GM18511 (cell line): ENCODE measurements around the gene UGT2B11.
"Not testable (repeated sequence)": the region's sequence is repeated elsewhere in the genome, so short reads cannot be mapped to it uniquely, and the experiment has no call there.

Experiments used
- ATAC-seq: cut with Tn5 transposase; IDR thresholded peaks from one replicate; pipeline ENCODE4 v1.9.1; 2021; ENCODE audit warnings: mild to moderate bottlenecking, moderate library complexity; ENCODE audit not compliant: unreplicated experiment

Gene UGT2B11

DNA sequence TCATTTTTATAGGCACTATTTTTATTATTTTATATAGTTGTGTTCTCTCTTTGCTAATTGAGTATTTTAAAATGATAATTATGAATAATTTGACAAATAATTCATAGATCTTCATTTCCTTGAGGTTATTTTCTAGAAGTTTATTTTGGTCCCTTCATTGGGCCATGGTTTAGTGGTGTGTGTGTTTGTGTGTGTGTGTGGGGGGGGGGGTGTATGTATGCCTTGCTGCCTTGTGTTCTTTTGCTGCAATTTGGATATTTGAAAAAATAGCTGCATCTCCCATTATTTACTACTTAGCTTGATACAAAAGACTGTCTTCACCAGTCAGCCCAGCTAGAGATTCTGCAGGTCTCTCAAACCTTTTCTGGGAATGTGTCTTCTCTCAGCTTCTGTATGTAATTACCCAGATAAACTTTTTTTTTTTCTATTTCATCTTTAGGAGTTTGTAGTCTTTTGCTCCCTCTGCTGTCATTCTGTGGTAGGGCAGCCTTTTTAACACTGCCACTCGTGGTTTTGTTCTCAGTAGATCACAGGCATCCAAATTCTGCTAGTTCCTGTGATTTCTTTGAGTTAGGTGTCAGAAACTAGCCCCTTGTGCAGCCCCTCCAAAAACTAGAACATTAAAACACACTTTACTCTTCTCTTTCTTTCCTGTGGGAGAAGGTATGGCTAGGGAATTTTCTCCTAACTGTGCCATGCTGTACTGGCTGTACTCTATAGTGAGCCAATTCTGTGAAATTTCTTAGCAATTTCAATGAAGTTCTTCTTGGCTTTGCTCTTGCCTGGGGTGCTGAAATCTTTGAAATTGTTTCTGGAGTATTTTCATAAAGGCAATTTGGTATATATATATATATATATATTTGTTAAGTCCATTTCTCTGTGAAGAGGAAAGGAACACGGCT, 44.1 kb downstream of the UGT2B11 start:
- peak; percentile 88 for ATAC-seq

DNA sequence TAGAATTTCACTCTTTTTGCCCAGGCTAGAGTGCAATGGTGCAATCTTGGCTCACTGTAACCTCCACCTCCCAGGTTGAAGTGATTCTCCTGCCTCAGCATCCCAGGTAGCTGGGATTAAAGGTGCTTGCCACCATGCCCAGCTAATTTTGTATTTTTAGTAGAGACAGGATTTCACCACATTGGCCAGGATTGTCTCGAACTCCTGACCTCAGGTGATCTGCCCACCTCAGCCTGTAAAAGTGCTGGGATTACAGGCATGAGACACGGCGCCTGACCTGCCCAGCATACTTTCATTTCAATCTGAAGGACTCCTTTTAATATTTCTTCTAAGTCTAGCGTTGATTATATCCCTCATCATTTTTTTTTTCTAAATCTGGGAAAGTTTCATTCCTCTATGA, 45.4 kb downstream of the UGT2B11 start:
- ATAC-seq: not testable (repeated sequence)

DNA sequence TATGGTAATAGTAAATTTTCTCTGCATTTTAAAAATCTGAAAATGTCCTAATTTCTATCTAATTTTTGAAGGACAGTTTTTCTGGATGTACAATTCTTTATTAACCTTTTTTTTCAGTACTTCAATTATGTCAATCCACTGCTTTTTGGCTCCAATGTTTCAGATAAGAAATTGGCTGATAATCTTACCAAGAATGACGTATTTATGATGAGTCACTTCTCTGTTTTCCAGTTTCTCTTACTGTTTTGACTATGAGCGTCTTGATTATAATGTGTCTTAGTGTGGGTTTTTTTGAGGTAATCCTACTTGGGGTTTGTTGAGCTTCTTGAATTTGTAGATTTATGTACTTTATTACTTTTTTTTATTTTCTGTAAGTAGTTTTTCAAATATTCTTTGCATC, 47.2 kb downstream of the UGT2B11 start:
- ATAC-seq: no peak

DNA sequence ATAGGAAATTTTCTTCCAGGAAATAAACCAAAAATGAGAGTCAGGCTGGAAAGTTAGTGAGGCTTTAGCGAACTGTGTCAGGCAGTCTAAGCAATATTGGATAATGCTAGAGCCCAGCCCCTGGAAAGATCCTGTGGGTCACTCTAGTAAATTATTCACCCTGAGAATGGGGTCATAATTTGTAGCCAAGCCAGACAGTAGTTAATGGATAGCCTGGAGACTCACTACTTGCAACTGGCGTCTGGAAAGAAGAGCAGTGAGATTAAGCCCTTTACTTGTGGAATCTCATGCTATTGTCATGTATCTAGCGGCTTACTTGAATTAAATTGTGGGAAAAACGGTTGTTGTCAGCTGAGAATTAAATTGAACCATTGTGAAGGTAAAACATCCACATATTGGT, 48.2 kb downstream of the UGT2B11 start:
- not testable (repeated sequence) for ATAC-seq

DNA sequence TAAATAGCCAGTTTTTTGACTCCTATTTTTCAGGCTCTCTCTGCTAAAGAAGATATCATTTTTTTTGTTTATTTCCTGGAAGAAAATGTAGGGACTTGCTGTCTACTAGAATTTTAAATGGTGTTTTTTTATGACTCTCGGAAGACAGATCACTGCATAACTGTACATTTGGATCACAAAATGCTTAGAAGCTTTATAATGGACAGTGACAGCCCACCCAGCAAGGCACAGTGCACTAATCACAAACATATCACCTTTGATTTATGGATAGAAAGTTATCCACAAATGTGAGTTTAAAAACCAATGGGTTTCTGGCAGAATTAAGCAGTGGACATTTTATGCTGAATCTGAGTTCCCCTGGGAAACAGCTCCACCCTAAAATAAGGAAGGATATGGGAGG, 48.8 kb downstream of the UGT2B11 start:
- not testable (repeated sequence) for ATAC-seq

DNA sequence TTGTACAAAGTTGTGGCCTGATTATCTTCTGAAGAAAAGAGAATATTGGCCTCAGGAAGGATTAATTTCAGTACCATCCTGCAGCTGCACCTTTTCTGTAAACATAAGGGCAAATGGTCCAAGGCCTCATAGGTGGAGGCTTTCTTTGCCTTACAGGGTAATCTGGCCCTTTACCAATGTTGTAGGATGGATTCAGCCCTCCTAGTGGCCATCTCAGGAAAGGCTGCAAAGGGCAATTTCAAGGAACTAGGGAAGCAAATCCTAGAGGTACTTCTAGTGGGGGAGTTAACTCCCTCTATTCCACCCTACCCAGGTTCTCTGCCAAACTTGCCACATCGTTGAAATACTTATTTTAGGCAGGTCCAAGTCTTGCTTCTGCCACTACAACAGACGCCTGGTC, 57.6 kb downstream of the UGT2B11 start:
- no peak for ATAC-seq

DNA sequence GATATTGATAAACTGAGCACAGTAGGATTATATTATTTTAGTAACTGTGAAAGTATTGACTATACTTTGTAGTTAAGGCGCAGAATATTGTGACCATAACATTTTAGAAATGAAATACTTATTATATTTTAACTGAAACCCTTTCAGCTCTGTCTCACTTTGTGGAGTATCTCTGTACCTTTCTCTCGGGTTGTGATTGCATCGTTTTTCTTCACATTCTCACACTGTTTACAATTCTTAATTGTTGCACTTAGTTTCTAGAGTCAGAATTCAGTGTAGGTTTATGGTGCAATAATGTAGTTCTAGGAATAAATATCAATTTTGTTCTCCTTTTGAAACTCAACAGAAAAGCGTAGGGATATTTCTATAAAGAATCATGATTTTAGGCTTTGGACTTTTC, 60.5 kb downstream of the UGT2B11 start:
- ATAC-seq: no peak
